Measurements from ENCODE around the gene HIGD2B.
"Not testable (repeated sequence)": the region's sequence is repeated elsewhere in the genome, so short reads cannot be mapped to it uniquely, and the experiment has no call there.

Gene HIGD2B, protein sequence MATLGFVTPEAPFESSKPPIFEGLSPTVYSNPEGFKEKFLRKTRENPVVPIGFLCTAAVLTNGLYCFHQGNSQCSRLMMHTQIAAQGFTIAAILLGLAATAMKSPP

DNA sequence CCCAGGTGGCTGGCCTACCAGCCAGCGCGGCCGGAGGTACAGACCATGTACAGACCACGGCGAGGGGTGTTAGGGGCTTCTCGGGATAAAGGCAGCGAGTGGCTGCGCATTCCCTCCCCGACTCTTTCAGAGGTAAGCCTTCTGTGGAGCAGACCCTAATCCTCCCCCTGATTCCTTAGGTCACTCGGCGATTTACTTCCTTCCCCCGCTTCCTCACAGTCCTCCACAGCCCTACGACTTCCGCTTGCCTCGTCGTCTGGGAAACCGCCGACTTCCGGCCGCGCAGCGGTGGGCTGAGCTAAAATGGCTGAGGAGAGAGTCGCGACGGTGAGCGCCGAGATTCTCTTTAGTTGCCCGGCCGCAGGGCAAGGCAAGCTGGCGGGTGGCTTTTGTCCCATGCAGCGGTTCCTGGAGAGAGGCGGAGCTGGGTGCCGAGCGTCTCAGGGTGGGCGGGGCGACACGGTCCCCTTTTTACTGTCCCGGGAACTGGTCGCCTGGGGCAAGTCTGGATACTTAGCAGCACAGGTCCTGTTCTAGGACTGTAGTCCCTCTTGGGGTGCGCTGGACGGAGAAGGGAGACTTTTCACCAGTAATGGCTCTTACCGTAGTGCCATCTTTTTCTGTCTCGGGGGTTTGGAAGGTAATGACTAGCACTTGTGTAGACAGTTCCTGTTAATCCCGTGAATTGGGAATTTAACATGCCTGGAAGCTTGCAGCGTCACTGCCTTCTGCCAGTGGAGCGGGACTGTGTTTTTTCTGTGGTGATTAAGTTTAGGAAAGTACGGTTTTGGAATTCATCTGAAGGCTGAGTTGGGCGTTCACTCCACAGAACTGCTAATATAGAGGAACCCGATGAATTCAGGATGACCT lies at the start of gene HIGD2B, which contains the start of gene BBS4:
TSS of gene HIGD2B (minus strand) at position 258 of the 870 bp plus-strand sequence. CDS start 9,808 bp downstream, outside the sequence.
TSS of gene BBS4 (plus strand) at position 283 of the 870 bp plus-strand sequence. CDS start at position 304, 21 bp downstream.
- peak; percentile 93 for DNase-seq

DNA sequence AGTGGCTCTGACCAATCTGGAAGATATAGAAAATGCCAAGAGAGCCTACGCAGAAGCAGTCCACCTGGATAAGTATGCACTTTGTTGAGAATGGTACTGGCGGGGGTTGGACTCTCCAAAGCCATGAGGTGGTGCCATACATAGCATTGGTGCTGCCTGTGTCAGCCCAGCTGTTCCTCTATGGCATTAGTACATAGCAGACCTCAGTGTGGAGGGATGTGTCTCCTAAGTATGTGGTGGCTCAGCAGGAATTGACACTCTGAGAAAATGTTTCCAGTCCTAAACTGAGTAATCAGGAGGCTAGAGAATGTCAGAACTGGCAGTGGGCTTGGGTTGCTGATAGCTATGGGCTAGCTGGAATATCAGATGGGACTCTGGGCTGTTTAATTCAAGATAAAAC lies 49.1 kb upstream of the HIGD2B start:
- no peak for DNase-seq

DNA sequence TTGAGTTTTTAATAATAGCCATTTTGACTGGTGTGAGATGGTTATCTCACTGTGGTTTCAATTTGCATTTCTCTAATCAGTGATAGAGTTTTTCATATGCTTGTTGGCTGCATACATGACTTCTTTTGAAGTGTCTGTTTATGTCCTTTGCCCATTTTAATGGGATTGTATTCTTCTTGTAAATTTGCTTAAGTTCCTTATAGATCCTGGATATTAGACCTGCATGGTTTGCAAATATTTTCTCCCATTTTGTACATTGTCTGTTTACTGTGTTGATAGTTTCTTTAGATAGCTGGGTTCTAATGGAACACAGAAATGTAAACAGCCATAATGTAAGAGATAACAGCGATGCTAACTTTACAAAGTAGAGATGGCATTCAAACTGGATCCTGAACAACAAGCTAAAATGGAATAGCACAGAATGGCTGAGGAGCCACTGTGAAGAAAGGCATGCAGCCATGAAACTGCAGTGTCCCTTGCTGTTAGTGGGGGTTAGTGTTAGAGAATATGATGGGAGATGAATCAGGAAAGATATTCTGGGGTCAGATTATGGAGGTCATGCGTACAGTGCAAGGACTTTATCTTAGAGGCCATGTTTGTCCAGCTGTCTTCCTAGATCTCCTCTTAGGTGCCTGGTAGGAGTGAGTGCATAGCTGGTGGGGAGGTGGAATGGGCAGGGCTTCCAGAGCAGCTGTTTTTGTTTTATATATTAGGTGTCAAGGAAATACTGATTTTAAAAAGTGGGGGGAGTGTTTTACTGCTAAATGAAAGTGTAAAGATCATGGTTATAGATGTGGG lies 48.2 kb upstream of the HIGD2B start:
- no peak for DNase-seq

DNA sequence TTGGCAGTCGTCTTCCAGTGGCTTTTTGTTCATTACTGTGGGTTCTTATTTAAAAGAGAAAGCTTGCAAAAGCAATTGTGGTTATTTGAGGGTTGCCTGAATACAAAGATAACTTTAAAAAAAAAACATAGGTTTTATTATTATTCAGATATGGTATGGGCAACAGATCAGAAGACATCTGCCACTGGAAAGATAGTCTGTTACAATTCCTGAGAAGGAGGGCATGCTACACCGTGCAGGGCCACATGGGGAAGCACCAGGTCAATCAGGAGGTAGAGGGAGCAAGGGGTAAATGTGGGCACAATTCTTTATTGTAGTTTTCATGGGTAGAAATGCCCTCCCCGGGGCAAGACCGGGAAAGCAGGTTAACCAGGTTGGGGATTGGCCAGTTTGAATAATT lies 46.5 kb upstream of the HIGD2B start:
- no peak for DNase-seq

DNA sequence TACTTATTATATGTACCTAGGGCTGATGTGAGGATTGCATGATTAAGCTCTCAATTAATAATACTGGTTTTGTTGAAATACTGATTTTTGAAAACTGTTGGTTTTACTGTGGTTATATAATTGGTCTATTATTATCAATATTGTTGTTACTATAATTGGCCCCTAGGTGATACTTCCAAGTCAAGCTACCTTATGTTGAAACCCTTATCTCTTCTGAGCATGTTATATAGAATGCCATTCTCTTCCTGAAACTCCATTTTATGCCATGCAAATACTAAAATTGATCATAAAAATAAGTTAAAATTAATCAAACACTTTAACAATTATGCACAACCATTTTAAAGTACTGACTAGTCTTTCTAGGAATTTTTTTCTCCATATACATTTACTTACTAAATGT lies 46.1 kb upstream of the HIGD2B start:
- no peak for DNase-seq

DNA sequence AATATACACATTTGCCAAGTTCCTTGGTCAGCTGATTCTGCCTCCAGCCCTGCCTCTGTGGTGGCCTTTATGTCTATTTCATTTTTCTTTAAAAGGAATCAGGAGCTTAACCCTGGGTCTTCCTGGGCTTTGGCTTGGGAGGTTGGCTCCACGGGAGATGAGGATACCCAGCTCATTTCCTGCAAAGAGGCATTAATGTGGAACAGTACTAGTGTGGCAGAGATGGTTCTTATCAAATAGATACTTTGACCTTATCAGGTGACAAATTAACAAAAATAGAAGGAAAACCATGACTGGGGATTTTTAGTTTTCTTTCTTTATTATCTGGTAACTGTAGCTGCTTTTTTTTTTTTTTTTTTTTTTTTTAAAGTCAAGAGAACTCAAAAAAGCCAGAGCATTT lies 42.8 kb upstream of the HIGD2B start:
- DNase-seq = no peak

DNA sequence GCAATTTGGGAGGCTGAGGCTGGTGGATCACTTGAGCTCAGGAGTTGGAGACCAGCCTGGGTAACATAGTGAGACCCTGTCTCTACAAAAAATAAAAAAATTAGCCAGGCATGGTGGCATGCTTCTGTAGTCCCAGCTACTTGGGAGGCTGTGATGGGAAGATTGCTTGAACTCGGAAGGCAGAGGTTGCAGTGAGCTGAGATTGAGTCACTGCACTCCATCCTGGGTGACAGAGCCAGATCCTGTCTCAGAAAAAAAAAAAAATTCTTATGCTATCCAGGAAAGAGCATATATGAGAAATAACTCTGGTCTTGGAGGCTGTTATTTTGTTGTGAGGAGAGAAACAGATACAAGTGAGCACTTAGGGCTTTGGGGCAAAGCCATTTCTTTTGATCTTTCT lies 42.3 kb upstream of the HIGD2B start:
- DNase-seq = not testable (repeated sequence)

DNA sequence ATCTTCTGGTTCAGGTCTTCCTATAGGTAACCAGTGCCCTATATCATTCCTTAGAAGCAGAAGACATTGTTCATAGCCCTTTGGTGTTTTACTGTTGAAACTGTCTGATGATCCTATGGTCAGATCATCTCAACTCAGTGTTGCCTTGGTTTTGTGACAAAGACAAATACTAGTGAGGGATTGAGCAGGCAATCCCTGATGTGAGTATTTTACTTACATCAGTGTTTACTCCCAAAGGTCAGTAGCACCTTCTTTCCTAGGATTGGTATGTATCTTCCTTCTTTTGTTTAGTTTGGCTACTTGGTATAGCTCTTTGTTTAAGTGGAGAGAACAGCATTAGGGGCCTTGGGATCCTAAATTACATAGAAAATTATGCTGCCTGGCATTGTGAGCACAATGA lies 41.2 kb upstream of the HIGD2B start:
- no peak for DNase-seq

DNA sequence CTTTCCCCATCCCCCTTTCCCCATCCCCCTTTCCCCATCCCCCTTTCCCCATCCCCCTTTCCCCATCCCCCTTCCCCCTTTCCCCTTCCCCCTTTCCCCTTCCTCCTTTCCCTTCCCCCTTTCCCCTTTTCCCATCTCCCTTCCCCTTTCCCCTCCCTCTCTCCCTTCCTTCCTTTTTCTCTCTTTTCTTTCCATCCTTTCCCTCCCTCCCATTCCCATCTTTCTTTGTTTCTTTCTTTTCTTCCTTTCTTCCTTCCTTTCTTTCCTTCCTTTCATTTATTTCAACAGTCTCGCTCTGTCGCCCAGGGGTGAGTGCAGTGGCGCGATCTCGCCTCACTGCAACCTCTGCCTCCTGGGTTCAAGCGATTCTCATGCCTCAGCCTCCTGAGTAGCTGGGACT lies 39.9 kb upstream of the HIGD2B start:
- not testable (repeated sequence) for DNase-seq

DNA sequence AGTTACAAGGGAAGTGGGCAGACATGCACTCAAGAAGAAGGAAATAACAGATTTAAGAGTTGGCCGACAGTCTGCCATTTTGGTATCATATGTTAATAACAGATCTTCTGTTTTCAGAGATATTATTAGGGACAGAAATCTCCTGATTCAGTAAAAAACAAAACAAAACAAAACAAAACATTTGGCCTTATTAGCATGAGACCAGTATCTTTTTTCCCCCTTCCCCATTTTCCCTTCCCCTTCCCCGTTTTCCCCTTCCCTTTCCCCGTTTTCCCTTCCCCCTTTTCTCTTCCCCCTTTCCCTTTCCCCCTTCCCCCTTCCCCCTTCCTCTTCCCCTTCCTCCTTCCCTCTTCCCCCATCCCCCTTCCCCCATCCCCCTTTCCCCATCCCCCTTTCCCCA lies 39.5 kb upstream of the HIGD2B start:
- no peak for DNase-seq

DNA sequence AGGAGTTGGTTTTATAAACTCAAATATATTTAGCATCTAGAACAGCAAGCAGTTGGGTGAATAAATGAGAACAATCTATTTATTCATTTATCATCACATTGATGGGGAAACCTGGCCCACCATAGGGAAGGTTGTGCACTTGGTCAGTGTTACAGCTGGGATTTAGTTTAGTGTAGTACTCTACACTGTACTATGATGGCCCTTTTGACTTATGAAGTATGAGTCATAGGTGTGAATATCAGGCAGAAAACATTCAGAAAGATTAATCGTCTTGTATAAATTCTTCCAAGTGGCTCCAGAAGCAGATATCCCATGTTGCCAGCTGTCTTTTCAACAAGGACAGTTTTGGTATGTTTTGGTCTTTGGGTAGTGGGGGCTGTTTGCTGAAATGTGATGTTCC lies 38.0 kb upstream of the HIGD2B start:
- no peak for DNase-seq

DNA sequence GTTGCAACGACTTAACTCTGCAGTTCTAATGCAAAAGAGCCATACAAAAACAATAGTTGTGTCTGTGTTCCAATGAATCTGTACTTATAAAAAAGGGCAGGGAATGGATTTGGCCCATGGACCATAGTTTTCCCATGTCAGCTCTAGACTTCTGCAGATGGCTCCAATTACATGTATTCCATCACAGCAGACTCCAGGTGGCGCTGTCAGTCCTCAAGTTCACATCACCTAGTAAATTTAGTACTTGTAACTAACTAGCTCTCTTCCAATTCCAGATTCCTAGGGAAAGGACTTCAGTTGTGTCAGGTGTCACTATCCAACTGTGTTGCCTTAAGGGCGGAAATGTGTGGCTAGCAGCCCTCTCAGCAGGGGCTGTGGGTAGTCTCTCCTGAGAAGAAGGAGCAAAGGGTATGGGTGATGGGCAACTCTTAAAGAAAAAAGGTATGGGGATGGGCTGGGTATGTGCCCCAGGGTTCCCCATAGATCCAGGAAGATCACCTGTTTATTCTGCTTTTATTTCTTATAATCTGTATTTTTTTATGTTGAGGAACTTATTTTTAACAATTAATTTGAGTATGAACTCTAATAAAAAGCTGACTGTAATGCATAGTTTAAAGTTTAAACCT lies 36.2 kb upstream of the HIGD2B start:
- DNase-seq = peak; percentile 82

DNA sequence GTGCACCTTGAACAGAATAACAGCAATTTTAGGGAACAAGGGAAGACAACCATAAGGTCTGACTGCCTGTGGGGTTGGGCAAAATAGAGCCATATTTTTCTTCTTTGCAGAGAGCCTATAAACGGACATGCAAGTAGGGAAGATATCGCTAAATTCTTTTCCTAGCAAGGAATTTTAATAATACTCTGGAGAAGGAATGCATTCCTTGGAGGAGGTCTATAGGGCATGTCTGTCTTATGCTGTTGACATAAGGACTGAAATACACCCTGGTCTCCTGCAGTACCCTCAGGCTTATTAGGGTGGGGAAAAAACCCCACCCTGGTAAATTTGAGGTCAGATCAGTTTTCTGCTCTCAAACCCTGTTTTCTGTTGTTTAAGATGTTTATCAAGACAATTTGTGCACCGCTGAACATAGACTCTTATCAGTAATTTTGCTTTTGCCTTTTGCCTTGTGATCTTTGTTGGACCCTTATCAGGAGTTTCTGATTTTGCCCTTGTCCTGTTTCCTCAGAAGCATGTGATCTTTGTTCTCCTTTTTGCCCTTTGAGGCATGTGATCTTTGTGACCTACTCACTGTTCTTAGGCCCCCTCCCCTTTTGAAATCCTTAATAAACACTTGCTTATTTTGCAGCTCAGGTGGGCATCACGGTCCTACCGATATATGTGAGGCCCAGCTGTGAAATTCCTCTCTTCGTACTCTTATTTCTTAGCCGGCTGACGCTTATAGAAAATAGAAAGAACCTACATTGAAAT lies 22.7 kb upstream of the HIGD2B start:
- DNase-seq = not testable (repeated sequence)

DNA sequence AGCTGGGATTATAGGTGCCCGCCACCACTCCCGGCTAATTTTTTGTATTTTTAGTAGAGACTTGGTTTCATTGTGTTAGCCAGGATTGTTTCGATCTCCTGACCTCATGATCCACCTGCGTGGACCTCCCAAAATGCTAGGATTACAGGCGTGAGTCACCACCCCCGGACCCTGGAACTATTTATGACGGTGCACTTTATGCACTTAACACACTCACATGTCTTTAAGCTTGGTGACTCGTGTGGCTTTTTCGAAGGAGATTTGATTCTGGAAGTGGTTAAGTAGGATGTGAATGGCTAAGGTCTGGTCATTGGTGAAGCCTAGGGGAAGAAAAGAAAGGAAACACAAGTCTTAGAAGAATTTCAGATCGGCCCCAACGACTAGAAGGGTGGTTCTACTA lies 20.3 kb upstream of the HIGD2B start:
- no peak for DNase-seq

DNA sequence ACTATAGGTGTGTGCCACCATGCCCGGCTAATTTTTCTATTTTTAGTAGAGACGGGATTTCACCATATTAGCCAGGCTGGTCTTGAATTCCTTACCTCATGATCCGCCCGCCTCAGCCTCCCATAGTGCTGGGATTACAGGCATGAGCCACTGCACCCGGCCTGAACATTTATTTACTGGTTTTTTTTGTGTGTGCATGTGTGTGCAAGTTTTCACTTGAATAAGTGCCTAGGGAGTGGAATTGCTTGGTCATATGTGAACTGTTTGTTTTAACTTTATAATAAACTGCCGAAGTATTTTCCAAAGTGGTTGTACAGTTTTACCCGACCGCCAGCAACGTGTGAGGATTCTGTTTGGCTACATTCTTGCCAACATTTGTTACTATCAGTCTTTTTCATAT lies 14.1 kb upstream of the HIGD2B start:
- DNase-seq = no peak

DNA sequence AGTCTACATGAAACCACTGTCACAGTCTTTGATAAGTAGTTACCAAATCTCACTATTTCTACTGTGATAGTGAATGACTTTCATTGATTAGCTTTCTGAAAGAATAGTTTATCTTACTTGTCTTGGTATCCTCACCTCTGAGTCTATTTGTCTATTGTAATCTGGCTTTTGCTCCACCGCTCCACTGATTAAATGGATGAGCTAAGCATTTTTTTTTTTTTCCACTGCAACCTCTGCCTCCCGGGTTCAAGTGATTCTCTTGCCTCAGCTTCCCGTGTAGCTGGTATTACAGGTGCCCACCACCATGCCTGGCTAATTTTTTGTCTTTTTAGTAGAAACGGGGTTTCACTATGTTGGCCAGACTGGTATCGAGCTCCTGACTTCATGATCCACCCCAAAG lies 13.0 kb upstream of the HIGD2B start:
- DNase-seq = no peak

DNA sequence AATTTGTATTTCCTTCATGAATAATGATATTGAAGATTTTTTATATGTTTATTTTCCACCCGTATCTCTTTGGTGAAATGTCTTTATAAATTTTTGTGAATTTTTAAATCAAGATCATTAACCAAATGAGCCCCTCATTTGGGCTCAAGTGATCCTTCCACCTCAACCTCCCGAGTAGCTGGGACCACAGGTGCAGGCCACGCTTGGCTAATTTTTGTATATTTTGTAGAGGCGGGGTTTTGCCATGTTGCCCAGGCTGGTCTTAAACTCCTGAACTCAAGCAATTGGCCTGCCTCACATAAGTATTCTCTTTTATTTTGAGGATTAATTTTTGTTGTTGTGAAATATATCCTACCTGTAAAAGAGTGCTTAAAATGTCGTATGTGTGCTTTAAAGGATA lies 5.0 kb upstream of the HIGD2B start:
- no peak for DNase-seq

DNA sequence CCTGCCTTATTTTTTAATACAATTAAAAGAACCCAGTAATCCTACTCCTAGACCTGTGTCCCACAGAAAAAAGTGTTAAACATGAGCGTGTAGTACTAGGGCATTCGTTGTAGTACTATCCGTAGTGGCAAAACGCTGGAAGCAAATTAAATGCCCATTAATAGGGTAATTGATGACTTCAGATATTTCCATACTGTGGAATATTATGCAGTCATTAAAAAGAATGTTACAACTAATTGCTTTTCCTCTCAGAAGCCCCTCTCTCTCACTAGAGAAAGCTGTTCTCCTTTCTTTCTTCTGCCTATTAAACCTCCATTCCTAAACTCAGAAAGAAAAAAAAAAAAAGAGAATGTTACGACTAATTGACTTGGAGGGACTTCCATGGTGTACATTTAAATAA lies 2.7 kb upstream of the HIGD2B start:
- no peak for DNase-seq

DNA sequence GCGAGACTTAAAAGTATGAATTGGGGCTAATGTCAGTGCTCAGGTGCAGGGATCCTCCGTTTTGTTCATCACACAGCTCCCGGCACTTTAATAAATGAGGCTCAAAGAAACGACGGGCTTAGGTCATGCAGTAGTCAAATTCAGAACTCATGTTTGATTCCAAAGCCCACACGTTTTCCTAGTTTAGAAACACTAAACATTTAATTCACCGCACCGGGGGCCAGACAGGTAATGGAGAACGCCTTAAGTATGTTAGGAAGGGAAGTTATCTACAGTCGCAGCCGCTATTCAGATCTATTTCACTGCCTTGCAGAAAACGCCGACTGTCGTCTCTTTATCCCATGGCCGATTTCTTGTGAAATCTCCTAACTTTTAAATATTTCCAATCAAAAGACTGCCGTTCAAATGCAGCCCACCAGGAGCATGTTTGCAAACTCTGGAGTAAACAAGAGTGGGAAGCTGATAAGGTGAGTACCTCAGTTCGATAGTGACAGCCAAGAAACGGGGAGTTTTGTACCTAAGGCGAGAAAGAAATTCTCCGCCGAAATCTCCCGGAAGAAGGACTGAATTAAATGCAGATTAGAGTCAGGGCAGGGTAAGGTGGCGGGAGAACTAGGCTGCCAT lies 569 bp downstream of the HIGD2B start:
- DNase-seq = no peak

DNA sequence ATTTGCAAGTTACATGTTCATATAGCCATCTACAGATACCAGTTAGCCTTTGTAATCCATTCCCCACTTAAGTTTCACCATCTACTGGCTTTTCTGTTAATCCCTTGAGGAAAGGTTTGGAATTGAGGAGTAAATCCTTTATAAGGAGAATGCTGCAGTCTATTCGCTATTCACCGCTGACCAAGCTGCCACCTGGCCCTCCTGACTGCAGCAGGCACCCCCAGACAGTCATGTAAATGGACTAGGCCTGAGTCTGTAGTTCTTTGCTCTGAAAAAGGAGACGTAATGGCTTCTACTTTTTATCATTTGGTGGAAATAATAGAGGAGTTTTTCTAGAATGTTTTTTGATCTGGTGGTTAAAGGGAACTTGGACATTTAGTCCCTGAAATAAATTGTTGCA lies 3.2 kb downstream of the HIGD2B start:
- no peak for DNase-seq

DNA sequence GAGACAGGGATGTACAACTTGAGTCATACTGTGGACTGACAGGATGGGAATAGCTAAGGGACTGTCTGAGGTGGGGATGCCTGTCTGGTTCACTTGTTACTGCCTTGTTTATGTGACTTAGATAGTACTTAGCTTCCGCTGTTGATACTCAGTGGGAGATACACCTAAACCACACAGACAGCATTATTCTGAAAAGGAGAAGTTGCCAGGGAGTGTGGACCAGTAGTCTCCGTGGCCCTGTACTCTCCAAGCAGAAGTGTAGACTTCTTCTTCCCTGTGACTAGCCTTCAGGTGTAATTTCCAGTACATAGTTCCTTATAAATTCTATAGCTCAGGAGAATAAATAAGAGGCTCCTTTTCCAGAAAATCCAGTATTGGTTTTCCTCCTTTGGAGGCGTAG lies 5.1 kb downstream of the HIGD2B start:
- DNase-seq = no peak

DNA sequence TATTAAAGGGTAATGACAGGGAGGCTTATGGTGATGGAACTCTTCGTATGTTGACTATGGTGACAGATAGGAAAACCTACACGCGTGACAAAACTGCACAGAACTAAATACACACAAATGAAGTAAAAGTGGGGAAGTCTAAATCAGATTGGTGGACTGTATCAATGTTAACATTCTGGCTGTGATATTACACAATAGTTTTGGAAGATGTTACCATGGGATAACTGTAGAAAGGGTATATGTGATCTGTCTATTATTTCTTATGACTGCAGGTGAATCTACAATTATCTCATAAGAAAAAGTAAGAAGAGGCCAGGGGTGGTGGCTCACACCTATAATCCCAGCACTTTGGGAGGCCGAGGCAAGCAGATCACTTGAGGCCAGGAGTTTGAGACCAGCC lies 9.1 kb downstream of the HIGD2B start:
- DNase-seq = no peak

Data from activated CD8-positive, alpha-beta memory T cell treated with anti-CD3 and anti-CD28 coated beads for 24 hours (primary cell).